ENCODE results near the gene ADGRD2. TPM values are rescaled to one million over a fixed set of nuclear protein-coding genes. Genes with fewer than 3 reads are reported as not detected.
A peak's percentile ranks its signal among the peaks of the same experiment; 100 is the strongest.

The ADGRD2 gene
- total RNA-seq, 3 donors from 2014 or later (not counting 1 experiment from before 2014, with no cell fraction given), result not detected

DNA sequence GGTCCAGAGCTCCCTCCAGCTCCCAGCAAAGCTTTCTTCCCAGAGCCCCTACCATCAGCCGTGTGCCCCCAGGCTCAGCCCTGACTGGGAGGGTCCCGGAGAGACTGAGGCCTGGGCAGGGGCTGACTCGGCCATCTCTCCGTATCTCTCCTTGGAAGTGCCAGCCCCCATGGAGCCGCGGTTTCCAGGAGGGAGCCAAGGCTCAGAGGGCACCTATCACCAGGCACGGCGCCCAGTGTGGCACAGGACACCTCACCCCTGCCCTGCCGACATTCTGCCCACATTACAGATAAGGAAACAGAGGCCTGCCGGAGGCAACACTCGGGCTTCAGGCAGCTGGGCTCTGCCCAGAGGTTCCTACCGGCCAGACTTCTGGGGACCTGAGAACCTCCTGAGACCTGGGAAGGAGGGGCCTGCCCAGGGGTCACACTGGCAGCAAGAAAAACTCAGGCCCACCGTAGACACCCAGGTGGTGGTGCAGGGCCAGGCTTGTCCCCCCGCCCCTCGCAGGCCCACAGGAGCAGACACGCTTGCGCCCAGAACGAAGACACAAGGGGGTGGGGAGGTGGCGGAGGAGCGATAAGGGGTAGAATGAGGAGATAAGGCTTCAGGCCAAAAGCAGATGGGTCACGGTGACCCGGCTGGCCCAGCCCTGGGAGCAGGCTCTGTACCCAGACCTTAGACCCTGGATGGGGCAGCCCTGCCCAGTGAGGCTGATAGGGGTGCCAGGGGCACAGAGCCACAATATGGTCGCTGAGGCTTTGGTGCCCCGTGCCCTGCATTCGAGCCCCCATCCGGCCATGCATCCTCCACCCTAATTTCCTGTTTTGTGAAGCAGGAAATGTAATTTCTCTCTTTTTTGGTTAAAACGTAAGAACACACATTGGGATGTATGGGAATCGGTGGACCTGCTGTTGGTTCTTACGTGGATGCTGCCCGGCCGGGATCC lies 45.1 kb downstream of the ADGRD2 start:
- Mint-ChIP-seq H3K36me3 (no peaks in the 10 kb centered on the region), H3K27me3 (ENCODE audit: low read depth in 2 of 2) (peaks cover 0 to 4% of the 10 kb centered on the region in 2 donors), H3K4me1 (peaks cover 11 to 22% of the 10 kb centered on the region in 2 donors), H3K4me3 (peak overlapping the region; percentile 75), H3K9me3 (no peaks in the 10 kb centered on the region), H3K27ac (peak overlapping the region; percentile 63 to 76)
- TF ChIP-seq, protein P1, sequence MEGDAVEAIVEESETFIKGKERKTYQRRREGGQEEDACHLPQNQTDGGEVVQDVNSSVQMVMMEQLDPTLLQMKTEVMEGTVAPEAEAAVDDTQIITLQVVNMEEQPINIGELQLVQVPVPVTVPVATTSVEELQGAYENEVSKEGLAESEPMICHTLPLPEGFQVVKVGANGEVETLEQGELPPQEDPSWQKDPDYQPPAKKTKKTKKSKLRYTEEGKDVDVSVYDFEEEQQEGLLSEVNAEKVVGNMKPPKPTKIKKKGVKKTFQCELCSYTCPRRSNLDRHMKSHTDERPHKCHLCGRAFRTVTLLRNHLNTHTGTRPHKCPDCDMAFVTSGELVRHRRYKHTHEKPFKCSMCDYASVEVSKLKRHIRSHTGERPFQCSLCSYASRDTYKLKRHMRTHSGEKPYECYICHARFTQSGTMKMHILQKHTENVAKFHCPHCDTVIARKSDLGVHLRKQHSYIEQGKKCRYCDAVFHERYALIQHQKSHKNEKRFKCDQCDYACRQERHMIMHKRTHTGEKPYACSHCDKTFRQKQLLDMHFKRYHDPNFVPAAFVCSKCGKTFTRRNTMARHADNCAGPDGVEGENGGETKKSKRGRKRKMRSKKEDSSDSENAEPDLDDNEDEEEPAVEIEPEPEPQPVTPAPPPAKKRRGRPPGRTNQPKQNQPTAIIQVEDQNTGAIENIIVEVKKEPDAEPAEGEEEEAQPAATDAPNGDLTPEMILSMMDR (IDR thresholded peaks at IDR 0.05), result no peak
- Histone ChIP-seq H3K27ac (ENCODE audit: low read length) (no peak overlapping the region), H3K9me3 (ENCODE audit: control insufficient read depth, insufficient read depth, low read length) (no peaks in the 10 kb centered on the region), H3K27me3 (ENCODE audit: control insufficient read depth, insufficient read depth, low read length) (no peaks in the 10 kb centered on the region), H3K4me3 (ENCODE audit: low read length) (no peak overlapping the region), H3K4me1 (ENCODE audit: control insufficient read depth, insufficient read depth, low read length) (peaks cover 23% of the 10 kb centered on the region), H3K36me3 (ENCODE audit: control insufficient read depth, insufficient read depth, low read length) (no peaks in the 10 kb centered on the region)
- 61% methylated on average over 31 of the region's 31 CpGs for WGBS (ENCODE audit: insufficient coverage)
- intact Hi-C loops (cut with micrococcal nuclease), result no loop called here
- no peak for DNase-seq
- peak in 1 of 3 donors; percentile 36 for ATAC-seq

DNA sequence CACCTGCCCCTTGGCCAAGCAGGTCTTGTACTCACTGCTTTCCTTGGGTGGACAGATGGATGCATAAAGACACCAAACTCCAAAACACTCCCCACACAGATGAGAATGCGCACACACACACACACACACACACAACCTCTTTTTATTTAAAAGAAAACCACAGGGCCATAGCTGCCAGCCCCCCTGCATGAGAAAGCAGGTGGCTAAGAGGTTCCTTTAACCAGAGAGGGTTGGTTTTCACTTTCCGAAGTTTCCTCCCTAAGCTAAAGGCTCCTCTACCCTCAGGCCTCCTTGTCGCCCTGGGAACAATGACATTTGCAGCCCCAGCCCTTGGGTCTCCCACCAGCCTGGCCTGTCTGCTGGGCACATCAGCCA lies 45.8 kb downstream of the ADGRD2 start:
- intact Hi-C loops (cut with micrococcal nuclease), result no loop called here
- peak in 1 of 2 donors; percentile 10 for DNase-seq
- Mint-ChIP-seq H3K9me3 (no peaks in the 10 kb centered on the region), H3K4me1 (peaks cover 11 to 22% of the 10 kb centered on the region in 2 donors), H3K27me3 (ENCODE audit: low read depth in 2 of 2) (peaks cover 0 to 9% of the 10 kb centered on the region in 2 donors), H3K36me3 (no peaks in the 10 kb centered on the region), H3K4me3 (peak overlapping the region; percentile 75), H3K27ac (peak overlapping the region; percentile 63 to 76)
- H3K36me3 ChIP-seq (ENCODE audit: control insufficient read depth, insufficient read depth, low read length), result no peaks in the 10 kb centered on the region
- peaks cover 23% of the 10 kb centered on the region for H3K4me1 ChIP-seq (ENCODE audit: control insufficient read depth, insufficient read depth, low read length)
- TF ChIP-seq, protein P1 (IDR thresholded peaks at IDR 0.05), result no peak
- no peaks in the 10 kb centered on the region for H3K27me3 ChIP-seq (ENCODE audit: control insufficient read depth, insufficient read depth, low read length)
- peak in 1 of 3 donors; percentile 53 for ATAC-seq
- no peaks in the 10 kb centered on the region for H3K9me3 ChIP-seq (ENCODE audit: control insufficient read depth, insufficient read depth, low read length)
- H3K4me3 ChIP-seq (ENCODE audit: low read length), result no peak overlapping the region
- H3K27ac ChIP-seq (ENCODE audit: low read length), result no peak overlapping the region
- 12% methylated on average over 3 of the region's 3 CpGs for WGBS (ENCODE audit: insufficient coverage)

DNA sequence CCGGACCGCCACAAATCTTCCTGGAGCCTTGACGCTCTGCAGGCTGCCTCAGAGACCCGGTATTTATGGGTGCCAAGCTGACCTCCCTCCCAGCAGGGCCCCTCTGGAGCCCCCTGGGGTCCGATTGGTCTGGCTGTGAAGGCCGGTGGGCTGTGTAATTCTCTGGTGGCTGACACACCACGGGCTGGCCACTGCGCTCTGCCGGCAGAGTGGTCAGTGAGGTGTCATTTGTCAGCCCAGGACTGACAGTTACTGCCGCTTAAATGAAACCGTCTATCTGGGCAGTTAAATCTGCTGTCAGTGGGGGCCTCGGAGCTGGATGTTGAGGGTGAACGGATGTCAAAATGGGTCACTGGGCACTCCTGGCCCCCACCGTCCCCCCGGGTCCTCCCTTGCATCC lies 46.2 kb downstream of the ADGRD2 start:
- peak overlapping the region; percentile 75 for H3K4me3 Mint-ChIP-seq
- WGBS (ENCODE audit: insufficient coverage), result 38% methylated on average over 15 of the region's 15 CpGs
- H3K9me3 ChIP-seq (ENCODE audit: control insufficient read depth, insufficient read depth, low read length), result no peaks in the 10 kb centered on the region
- TF ChIP-seq, protein P1 (IDR thresholded peaks at IDR 0.05), result no peak
- ATAC-seq (peak in 1 of 3 donors; percentile 48), DNase-seq (no peak)
- H3K27me3 ChIP-seq (ENCODE audit: control insufficient read depth, insufficient read depth, low read length), result no peaks in the 10 kb centered on the region
- no peak overlapping the region for H3K27ac ChIP-seq (ENCODE audit: low read length)
- H3K27me3 Mint-ChIP-seq (ENCODE audit: low read depth in 2 of 2), result peaks cover 0 to 9% of the 10 kb centered on the region in 2 donors
- no peaks in the 10 kb centered on the region for H3K36me3 ChIP-seq (ENCODE audit: control insufficient read depth, insufficient read depth, low read length)
- peaks cover 23% of the 10 kb centered on the region for H3K4me1 ChIP-seq (ENCODE audit: control insufficient read depth, insufficient read depth, low read length)
- intact Hi-C loops (cut with micrococcal nuclease), result no loop called here
- H3K4me1 Mint-ChIP-seq, result peaks cover 11 to 22% of the 10 kb centered on the region in 2 donors
- no peaks in the 10 kb centered on the region for H3K9me3 Mint-ChIP-seq
- peak overlapping the region in 1 of 2 donors; percentile 76 for H3K27ac Mint-ChIP-seq
- no peak overlapping the region for H3K4me3 ChIP-seq (ENCODE audit: low read length)
- no peaks in the 10 kb centered on the region for H3K36me3 Mint-ChIP-seq
